Measurements from ENCODE around the gene PHF1.
"Not testable (repeated sequence)": the region's sequence is repeated elsewhere in the genome, so short reads cannot be mapped to it uniquely, and the experiment has no call there.

GRCh38 chr6:33363486-33363885 is 47.3 kb upstream of the PHF1 start:
- not testable (repeated sequence) for TF ChIP-seq CTCF (conservative IDR thresholded peaks at IDR 0.05; ENCODE audit: low read depth, low read length); POLR2A (IDR thresholded peaks at IDR 0.05; ENCODE audit: low read depth, low read length); MXI1 (IDR thresholded peaks at IDR 0.05; ENCODE audit: borderline replicate concordance, low read depth, low read length); USF2 (IDR thresholded peaks at IDR 0.05; ENCODE audit: low read depth, low read length); CEBPB (IDR thresholded peaks at IDR 0.05; ENCODE audit: low read depth, low read length); MAFK (IDR thresholded peaks at IDR 0.05; ENCODE audit: low read depth, low read length); RAD21 (IDR thresholded peaks at IDR 0.05; ENCODE audit: low read length); NFE2L2 (IDR thresholded peaks at IDR 0.05; ENCODE audit: low read depth, low read length); SMC3 (IDR thresholded peaks at IDR 0.05; ENCODE audit: low read depth, low read length); RCOR1 (IDR thresholded peaks at IDR 0.05; ENCODE audit: insufficient replicate concordance, low read length); BHLHE40 (IDR thresholded peaks at IDR 0.05; ENCODE audit: low read depth, low read length); FOS (IDR thresholded peaks at IDR 0.05; ENCODE audit: low read depth, low read length); RFX5 (IDR thresholded peaks at IDR 0.05; ENCODE audit: low read depth, low read length)
